Endothelial cell of hepatic sinusoid (primary cell): Measurements from ENCODE around the gene GPT2.

ENCODE experiments used
- in situ Hi-C: cut with HindIII; loops from 2 replicates; pipeline ENCODE4 v1.10.0; 2017; ENCODE audit warnings: low sequenced_read_pairs

GPT2 gene

DNA sequence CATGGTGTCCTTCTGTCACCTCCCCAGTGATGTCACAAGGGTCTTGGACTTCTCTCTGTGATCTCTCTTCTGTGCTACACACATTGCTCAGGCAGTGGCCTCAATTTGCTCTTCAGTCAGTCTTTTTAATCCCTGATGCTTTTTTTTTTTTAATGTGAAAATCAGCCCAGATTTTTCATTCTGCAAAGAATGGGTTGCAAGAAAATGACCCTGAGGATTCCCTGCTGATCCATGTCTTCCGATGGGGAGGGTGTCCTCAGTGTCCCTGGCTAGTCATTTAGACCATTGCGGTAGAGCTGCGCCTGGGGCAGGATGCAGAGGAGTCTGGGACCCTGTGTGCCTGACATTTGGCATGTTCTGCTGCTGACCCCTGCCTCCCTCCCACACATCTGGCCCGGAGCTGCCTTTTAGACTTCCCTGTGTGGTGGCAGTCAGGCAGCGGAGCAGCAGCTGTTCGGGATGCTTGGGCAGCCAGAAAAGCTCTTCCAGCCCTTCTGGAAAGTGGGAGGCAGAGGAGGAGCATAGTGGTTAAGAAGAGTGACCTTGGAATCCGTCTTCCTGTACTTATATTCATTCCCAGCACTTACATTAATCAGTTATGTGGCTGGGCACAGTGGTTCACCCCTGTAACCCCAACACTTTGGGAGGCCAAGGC, 12.3 kb downstream of the GPT2 start:
- in situ Hi-C loops, result no loop called here

DNA sequence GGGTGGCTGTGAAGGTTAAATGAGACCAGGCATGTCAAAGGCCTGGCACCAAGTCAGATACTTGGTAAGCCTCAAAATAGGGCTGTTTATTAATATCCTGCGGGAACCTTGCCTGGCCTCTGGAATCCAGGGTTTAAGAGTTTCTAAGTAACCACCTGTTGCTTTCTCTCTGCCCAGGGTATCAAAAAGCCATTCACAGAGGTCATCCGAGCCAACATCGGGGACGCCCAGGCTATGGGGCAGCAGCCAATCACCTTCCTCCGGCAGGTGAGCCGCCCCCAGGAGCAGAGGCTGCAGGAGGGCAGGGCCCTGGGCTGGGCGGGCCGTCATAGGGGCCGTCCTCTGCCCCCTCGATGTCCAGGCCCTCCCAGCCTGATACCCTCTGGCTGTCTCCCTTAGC, 13.3 kb downstream of the GPT2 start:
- in situ Hi-C loops, result no loop called here

DNA sequence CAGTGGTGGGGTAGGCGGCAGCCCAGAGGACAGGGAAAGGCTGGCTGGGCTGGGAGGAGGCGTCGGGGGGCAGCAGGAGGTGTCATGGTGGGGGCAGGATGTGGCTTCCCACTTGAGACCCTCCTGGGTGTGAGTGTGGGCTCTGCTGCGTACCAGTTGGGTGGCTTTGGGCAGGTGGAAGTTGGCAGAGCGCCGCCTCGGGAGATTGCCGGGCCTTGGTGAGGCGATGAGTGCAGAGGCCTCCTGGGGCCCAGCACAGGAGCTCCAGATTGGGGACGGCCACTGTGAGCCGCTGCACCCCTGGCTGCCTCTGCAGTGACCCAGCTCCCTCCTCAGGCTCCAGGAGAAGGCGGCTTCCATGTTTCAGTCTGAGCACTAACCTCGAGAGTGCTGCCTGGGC, 13.8 kb downstream of the GPT2 start:
- in situ Hi-C loops, result no loop called here

DNA sequence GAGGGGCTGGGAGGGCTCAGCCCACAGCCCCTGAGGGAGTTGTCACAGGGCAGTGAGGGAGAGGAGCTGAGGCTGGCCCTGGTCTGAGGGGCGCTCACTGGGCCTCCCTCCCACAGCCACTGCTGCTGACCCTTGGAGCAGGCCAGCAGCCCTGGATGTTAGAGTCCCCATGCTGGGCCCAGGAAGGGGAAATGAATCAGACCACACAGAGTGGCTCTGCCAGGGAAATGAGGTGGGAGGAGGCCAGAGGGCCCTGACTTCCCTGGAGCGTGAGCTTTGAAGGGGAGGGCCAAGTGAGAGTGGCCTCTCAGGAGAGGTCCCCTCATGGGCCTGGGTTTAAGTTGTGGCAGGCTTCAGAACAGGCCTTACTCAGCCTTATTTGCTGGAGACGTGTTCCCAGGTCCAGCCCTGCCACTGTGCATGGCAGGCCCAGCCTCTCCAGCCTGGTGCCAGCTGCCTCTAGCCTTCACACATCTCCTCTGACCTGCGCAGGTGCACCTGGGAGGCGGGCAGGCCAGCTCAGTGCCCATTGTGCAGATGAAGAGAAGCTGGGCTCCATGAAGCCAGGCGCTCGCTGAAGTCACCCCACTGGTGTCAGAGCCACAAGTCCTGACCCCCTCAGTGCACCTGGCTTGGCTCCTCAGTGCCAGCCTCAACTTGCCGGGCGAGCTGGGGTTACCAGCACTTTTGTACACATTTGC, 15.4 kb downstream of the GPT2 start:
- in situ Hi-C loops, result no loop called here

DNA sequence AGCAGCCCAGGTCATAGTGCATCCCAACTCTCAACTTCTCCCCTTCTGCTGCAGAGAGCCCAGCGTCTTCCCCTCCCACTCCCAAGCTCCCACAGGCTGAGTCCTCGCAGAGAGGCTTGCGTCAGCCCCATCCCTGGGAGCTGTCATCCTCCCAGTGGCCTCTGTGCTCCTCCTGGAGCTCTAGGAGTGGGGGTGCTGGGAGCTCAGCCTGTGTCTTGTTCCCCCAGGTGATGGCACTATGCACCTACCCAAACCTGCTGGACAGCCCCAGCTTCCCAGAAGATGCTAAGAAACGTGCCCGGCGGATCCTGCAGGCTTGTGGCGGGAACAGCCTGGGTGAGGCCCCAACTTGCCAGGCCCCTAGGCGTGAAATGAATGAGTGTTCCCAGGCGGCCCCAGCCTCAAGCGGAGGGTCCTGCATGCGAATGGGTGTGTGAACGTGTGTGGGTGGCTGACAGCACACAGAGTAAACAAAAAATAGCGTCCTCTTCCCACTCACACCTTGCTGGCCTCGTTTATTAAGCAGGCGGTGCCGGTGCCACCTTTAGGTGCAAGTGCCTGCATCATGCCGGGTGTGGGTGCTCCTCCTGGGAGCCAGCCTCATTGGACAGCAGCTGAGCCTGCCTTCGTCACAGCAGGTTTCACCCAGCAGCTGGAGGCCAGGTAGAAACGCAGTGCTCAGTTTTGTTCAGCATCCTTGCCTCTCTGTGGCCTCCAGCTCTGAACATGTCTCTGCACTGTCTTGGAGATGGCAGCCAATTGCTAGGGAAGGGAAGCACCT, 16.5 kb downstream of the GPT2 start:
- in situ Hi-C loops, result no loop called here

DNA sequence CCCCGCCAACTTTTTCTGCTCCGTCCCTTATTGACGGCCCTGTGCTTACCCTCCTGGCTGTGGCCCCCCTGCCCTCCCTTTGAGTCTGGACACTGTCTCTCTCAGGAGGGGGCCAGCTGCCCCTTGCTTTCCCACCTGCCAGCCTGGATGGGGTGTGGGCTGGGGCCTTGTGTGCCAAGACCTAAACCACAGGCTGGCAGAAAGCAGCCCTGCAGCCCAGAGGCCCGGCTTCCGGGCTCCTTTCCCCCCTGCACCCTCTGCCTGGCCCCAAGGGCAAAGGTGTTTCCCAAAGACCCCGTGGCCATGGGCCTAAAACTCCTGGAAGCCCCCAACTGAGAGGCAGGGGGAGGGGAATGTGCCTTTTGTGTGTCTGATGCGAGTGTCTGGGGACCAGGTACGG, 17.5 kb downstream of the GPT2 start:
- in situ Hi-C loops, result no loop called here

DNA sequence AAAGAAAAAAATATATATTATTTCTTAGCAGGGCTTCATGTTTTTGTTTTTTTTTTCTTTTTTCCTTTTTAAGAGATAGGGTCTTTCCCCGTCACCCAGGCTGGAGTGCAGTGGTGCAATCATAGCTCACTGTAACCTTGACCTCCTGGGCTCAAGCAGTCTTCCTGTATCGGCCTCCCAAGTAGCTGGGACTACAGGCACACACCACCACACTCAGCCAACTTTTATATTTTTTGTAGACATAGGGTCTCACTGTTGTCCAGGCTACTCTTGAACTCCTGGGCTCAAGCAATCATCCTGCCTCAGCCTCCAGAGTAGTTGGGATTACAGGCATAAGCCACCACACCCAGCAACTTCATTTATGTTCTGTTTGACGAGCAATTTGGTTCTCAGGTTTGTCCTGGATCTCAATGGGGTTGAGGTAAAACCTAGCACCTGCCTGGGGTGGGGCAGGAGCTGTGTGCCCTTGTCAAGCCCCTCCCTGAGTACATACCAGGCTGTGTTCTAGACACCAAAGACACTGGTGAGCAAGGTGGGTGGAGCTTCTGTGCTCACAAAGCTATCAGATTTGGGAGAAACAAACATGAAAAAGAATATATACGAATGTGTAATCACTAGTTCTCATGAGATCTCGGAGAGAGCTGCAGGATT, 19.2 kb downstream of the GPT2 start:
- in situ Hi-C loops, result no loop called here

DNA sequence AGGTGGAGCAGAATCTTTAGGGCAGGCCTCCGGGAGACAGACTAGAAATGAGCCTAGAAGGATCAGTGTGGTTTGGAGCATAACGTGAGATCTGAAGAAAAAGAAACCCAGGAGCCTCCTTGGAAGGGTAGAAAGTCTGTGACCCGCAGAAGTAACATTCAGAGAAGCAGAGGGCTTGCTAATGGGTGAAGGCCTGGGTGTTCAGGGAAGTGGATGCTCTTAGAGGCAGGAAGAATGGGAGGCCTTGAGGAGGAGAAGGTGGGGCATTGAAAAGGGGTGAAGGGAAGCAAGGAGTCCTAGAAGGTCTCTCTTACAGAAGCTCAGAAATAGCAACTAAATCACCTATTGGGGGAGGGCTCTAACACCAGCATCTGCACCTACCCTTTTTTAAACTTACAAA, 20.3 kb downstream of the GPT2 start:
- in situ Hi-C loops, result no loop called here

DNA sequence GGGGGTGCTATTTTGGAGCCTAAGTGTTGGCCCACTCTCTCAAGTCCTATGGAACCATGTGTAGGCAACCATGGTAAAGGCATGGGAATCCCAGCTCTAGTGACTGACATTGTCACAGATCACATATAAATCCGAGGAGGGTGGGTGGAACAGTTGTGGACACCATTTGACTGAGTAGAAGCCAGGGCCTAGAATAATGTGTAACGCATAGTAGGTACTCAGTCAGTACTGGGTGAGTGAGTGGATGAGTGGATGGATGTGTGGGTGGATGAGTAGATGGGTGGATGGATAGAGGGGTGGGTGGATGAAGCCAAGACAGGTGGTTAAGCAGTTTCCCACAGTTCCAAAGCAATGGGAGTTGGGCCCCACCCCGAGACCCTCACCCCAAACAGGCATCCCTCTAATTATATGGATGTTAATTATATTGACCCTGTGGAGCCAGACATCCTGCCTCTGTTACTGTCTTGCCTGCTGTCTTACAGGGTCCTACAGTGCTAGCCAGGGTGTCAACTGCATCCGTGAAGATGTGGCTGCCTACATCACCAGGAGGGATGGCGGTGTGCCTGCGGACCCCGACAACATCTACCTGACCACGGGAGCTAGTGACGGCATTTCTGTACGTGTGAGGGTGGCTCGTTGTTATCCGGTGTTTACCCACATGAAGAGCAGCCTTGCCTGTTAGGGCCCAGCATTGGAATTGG, 22.3 kb downstream of the GPT2 start:
- in situ Hi-C loops, result no loop called here

DNA sequence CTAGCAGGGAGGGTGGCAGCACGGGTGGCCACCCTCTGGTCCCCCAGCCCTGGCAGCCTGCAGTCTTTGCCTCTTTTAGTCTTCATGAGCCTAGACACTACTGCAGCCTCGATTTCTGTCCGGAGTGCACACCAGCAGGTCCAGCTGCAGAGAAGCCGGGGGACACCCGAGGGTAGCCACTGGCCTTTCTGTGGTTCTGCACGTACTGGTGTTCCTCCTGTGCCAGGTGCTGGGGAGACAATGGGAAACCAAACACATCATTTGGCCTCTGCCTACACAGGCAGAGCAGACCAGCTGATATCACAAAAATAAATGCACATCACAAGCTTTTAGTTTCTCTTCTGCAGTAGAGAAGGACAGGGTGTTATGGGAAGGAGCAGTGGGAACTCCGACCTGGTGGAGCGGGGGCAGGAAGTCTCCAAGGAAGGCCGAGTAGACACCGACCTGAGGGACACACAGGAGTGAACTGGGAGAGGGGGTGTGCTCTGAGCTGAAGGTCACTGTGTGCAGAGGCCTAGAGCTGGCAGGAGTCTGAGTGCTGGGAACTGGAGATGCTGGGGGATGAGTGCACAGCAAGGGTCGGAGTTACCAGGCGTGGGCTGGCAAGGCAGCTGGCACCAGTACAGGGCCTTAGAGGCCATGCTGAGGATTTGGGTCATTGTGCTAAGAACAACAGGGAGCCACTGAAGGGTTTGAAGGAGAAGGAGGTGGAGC, 23.1 kb downstream of the GPT2 start:
- in situ Hi-C loops, result no loop called here

DNA sequence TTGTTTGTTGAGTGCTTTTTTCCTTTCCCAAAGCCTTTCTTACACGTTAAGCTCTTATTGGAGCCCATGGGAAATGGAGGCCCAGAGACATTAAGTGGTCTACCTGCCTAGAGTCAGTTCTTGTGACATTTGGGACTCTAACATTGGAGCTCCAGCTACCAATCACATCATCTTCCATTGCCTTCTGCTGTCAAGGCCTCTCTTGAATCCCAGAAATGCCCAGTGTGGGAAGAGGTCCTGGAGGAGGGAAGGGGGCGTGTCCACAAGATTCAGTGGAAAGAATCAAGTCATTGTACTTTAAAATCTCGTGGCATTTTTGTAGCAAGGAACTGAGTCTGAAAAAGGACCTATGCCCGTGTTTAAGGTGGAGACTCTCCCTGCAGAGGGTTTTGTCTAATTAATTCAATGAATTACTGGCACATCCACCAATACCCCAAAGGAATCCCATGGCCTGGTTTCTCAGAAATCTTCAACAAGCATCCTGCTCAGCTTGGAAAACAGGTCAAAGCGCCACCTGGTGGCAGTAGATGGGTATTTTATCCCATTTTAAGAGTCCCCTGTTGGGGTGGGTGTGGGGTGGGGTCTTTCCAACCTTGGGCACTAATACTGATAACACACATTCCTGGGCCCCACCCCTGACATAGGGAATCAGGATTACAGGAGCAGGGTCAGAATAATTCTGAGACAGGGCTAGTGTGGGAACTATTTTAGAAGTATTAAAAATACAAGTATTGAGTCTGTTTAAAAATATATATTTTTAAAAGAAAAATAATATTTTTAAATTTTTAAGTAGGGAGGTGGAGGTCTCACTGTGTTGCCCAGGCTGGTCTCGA, 24.6 kb downstream of the GPT2 start:
- in situ Hi-C loops, result no loop called here

DNA sequence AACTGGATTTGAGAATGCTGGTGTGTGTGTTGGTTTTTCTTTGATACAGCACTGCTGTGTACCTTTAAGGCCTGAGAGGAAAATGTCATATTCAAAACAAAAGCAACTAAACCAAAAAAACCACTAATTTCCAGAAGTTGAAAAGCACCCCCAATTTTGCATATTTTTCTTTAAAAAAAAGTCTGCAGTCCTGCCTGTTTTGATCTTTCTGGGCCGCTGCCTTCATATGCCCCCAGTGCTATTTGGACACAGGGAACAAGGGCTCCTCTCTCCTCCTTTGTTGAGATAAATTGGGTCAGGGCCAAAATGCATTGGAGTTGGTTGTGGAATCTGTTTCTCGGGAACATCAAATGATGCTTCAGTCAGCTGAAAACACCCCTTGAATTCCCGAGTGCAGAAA, 26.9 kb downstream of the GPT2 start:
- in situ Hi-C loops, result no loop called here

DNA sequence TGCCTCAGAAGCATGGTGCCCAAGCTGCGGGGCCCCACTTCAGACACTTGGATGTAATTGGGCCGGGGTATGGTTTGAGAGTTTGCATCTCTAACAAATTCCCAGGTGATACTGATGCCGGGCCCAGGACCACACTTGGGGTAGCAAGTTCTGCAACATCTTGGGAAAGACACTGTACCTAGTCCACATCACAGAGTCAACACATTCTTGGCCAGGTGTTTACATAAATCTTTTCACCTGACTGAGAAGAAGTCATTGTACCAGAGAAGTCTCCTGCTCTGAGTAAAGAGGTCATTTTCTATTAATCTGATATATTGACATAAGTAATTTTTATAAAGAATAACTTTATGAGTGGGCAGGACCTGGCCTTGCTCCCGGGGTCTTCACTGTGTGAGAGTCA, 27.5 kb downstream of the GPT2 start:
- in situ Hi-C loops, result no loop called here

DNA sequence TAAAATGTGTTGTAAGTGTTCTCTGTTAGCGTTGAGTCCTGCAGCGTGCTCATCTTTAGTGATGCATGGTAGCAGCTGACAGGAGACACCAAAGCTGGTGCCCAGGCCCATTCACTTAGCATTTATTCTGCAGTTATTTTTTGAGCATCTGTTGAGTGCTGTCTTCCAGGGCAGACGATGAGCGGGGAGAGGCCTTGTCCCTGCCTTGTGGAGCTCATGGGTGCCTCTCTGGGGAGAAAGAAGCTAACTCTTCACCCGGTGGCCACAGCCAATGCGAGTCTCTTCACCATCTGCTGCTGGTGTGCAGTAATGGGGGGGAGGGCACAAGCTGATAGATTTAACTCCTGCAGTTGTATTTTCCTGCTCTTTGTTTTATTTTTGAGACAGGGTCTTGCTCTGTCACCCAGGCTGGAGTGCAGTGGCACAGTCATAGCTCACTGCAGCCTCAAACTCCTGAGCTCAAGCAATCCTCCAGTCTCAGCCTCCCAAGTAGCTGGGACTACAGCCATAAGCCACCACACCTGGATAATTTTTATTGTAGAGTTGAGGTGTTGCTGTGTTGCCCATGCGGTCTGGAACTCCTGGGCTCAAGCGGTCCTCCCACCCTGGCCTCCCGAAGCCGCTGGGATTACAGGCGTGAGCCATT, 30.5 kb downstream of the GPT2 start:
- in situ Hi-C loops, result no loop called here

DNA sequence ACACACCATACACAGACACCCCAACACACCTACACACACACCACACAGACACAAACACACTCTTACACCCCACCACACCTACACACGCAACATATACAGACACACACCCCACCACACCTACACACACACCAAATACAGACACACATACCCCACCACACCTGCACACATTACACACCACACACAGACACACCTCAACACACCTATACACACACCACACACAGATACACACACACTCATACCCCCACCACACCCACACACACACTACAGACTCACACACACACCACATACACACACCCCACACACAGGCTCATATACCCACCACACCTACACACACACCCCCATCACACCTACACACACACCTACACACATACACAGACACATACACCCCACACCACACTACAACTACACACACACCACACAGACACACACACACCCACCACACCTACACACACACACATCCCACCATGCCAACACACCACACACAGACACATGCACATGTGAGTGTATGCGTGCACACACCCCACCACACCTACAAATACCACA, 31.4 kb downstream of the GPT2 start:
- in situ Hi-C loops, result no loop called here

DNA sequence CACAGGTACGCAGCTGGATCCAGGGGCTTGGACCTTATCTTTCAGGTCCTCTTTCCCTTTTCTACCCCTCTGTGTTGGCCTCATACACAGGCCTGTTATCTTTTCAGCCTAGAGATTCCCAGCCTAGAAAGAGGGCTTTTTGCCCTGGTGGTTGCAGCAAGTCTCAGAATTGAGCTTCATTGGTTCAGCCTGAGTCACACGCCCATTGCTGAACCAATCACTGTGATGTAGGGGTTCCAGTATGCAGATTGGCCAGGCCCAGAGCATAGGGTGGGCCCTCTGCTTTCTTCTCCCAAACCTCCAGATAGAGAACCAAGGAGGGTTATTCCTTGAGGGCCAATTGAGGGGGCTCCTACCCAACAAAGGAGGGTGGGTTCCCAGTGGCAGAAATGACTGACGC, 32.8 kb downstream of the GPT2 start:
- in situ Hi-C loops, result no loop called here

DNA sequence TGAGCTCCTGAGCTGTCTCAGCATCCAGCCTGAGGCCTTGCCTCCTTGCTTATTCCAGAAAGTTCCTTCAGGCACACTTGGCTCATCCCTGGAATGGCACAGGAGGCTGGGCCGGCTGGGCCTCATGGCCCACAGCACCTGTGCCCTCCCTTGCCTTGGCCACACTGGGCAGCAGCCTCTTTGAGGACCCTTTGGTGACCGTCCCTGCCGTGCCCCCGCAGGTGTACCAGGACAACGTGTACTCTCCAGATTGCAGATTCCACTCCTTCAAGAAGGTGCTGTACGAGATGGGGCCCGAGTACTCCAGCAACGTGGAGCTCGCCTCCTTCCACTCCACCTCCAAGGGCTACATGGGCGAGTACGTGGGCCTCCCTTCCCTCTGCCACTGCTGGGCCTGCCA, 34.2 kb downstream of the GPT2 start:
- in situ Hi-C loops, result no loop called here

DNA sequence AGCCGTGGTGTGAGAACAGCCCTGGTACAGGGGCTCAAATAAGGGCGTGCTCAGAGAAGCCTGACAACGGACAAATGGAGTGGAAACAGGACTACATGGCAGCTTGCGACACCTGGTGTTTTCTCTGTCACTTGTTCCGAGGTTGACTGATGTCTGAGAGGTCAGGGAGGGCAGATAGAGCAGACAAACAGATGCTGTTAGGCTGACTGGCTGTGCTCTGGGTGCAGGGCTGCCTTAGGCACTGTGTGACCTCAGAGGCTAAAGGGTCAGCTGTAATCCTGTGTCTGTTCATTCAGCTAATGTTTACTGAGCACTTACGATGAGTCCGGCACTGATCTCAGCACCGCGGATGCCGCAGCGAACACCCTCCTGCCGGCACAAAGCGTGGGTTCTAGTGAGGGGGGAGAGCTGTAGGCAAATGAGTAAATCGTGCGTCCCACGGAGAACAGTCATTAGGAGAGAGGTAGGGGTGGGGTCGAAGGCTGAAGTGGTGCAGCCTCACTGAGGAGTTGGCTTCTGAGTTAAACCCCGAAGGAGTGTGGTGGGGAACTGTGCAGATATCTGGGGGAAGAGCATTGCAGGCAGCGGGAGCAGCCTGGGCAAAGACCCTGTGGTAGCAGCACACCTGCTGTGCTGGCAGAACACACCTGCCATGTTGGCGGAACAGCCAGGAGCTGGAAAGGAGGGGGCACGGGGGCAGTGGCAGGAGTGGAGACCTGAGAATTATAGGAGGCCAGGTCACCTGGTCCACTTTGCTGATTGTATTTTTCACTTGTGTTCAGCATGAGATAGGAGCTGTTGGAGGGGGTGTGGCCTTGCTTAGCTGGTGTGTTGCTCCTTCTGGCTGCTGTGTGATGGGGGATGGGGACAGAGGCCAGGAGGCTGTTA, 35.0 kb downstream of the GPT2 start:
- in situ Hi-C loops, result no loop called here
